Measurements from ENCODE around the gene CRACR2B. TPM values are rescaled to one million over a fixed set of nuclear protein-coding genes. Genes with fewer than 3 reads are reported as not detected.

Gene CRACR2B
- total and polyA plus RNA-seq, 2 experiments from 2014 or later = 2.0 to 2.3 TPM

- H3K4me3 ChIP-seq = no peak overlapping the region
- H3K27me3 ChIP-seq (replicated peaks; ENCODE audit: insufficient read depth) = peaks cover 7% of the 10 kb centered on the region; the same call in 1 of the 2 replicates
- no peak overlapping the region for H2AFZ ChIP-seq
Observed at GRCh38 chr11:829176-829846, 1.6 kb downstream of the CRACR2B start.

GRCh38 chr11:829847-830294, 2.2 kb downstream of the CRACR2B start:
- H3K4me1 ChIP-seq (ENCODE audit: insufficient read depth) = peaks cover 9% of the 10 kb centered on the region; the same call in 1 of the 2 replicates
- H3K4me3 ChIP-seq = peak overlapping the region; percentile 54
- H3K27me3 ChIP-seq (replicated peaks; ENCODE audit: insufficient read depth) = peaks cover 7% of the 10 kb centered on the region; the same call in 1 of the 2 replicates
- no peak overlapping the region for H3K9ac ChIP-seq
- WGBS, 2 experiments (ENCODE audit: low coverage in 1 of 2, low lambda C conversion rate in 2 of 2, missing lambda C conversion rate in 2 of 2) = 3% methylated on average over 16 to 39 of the region's 39 CpGs
- in situ Hi-C loops (cut with MboI) = no loop called here
- H3K9me3 ChIP-seq (ENCODE audit: low read depth) = no peaks in the 10 kb centered on the region
- TF ChIP-seq EZH2phosphoT487 (IDR thresholded peaks at IDR 0.05; ENCODE audit: insufficient read depth, low read depth) (0 out of 2 replicates have a peak, but pooled peaks have one; percentile 36), EZH2 (IDR thresholded peaks at IDR 0.05; ENCODE audit: insufficient read depth, poor library complexity, severe bottlenecking) (peak; percentile 9)
- no peak overlapping the region for H3K27ac ChIP-seq
- peak overlapping the region; percentile 56 for H3K4me2 ChIP-seq (ENCODE audit: unreplicated experiment)
- no peak overlapping the region for H2AFZ ChIP-seq
- H3K9me2 ChIP-seq (ENCODE audit: insufficient read depth) = no peaks in the 10 kb centered on the region
- H3K79me2 ChIP-seq (ENCODE audit: insufficient read depth) = peaks cover 15% of the 10 kb centered on the region
- H3K36me3 ChIP-seq (ENCODE audit: low read depth) = peaks cover 3% of the 10 kb centered on the region; the same call in 1 of the 2 replicates
- no peaks in the 10 kb centered on the region for H3F3A ChIP-seq (ENCODE audit: insufficient read depth)
- peak; percentile 53 for DNase-seq
- no peaks in the 10 kb centered on the region for H4K20me1 ChIP-seq (ENCODE audit: insufficient read depth)

More at GRCh38 chr11:829176-829846, 1.6 kb downstream of the CRACR2B start:
- DNase-seq = no peak
- Histone ChIP-seq H3K4me1 (ENCODE audit: insufficient read depth) (peaks cover 9% of the 10 kb centered on the region; the same call in 1 of the 2 replicates), H3K36me3 (ENCODE audit: low read depth) (peaks cover 3% of the 10 kb centered on the region; the same call in 1 of the 2 replicates), H3K79me2 (ENCODE audit: insufficient read depth) (peaks cover 11% of the 10 kb centered on the region), H3K9me3 (ENCODE audit: low read depth) (no peaks in the 10 kb centered on the region), H3K27ac (no peak overlapping the region), H3K9me2 (ENCODE audit: insufficient read depth) (no peaks in the 10 kb centered on the region), H3K4me2 (ENCODE audit: unreplicated experiment) (no peak overlapping the region), H3F3A (ENCODE audit: insufficient read depth) (no peaks in the 10 kb centered on the region), H3K9ac (no peak overlapping the region), H4K20me1 (ENCODE audit: insufficient read depth) (no peaks in the 10 kb centered on the region)
- TF ChIP-seq EZH2phosphoT487 (IDR thresholded peaks at IDR 0.05; ENCODE audit: insufficient read depth, low read depth) (no peak), EZH2 (IDR thresholded peaks at IDR 0.05; ENCODE audit: insufficient read depth, poor library complexity, severe bottlenecking) (peak; percentile 21)
- 28 to 35% methylated on average over 39 to 40 of the region's 40 CpGs for WGBS, 2 experiments (ENCODE audit: low coverage in 1 of 2, low lambda C conversion rate in 2 of 2, missing lambda C conversion rate in 2 of 2)
- in situ Hi-C loops (cut with MboI) = no loop called here

GRCh38 chr11:830295-831117, 2.8 kb downstream of the CRACR2B start:
- Histone ChIP-seq H3F3A (ENCODE audit: insufficient read depth) (no peaks in the 10 kb centered on the region), H3K4me2 (ENCODE audit: unreplicated experiment) (peak overlapping the region; percentile 67), H3K4me3 (peak overlapping the region; percentile 54), H3K4me1 (ENCODE audit: insufficient read depth) (peaks cover 14% of the 10 kb centered on the region; the same call in 1 of the 2 replicates), H3K27me3 (replicated peaks; ENCODE audit: insufficient read depth) (peaks cover 7% of the 10 kb centered on the region; the same call in 1 of the 2 replicates), H3K36me3 (ENCODE audit: low read depth) (no peaks in the 10 kb centered on the region), H3K27ac (no peak overlapping the region), H3K9me2 (ENCODE audit: insufficient read depth) (no peaks in the 10 kb centered on the region), H3K9ac (no peak overlapping the region), H4K20me1 (ENCODE audit: insufficient read depth) (no peaks in the 10 kb centered on the region), H3K79me2 (ENCODE audit: insufficient read depth) (peaks cover 21% of the 10 kb centered on the region), H3K9me3 (ENCODE audit: low read depth) (no peaks in the 10 kb centered on the region), H2AFZ (peak overlapping the region; percentile 24; the same call in 1 of the 2 replicates)
- TF ChIP-seq EZH2 (IDR thresholded peaks at IDR 0.05; ENCODE audit: insufficient read depth, poor library complexity, severe bottlenecking) = no peak
- no peak for TF ChIP-seq EZH2phosphoT487 (IDR thresholded peaks at IDR 0.05; ENCODE audit: insufficient read depth, low read depth)
- WGBS, 2 experiments (ENCODE audit: low coverage in 1 of 2, low lambda C conversion rate in 2 of 2, missing lambda C conversion rate in 2 of 2) = 5 to 6% methylated on average over 52 to 71 of the region's 78 CpGs
- peak; percentile 85 for DNase-seq
- in situ Hi-C loops (cut with MboI) = no loop called here

GRCh38 chr11:831118-831864, 3.6 kb downstream of the CRACR2B start:
- no peak overlapping the region for H3K27ac ChIP-seq
- TF ChIP-seq EZH2phosphoT487 (IDR thresholded peaks at IDR 0.05; ENCODE audit: insufficient read depth, low read depth) (no peak), EZH2 (IDR thresholded peaks at IDR 0.05; ENCODE audit: insufficient read depth, poor library complexity, severe bottlenecking) (no peak)
- H3K9ac ChIP-seq = no peak overlapping the region
- WGBS, 2 experiments (ENCODE audit: low coverage in 1 of 2, low lambda C conversion rate in 2 of 2, missing lambda C conversion rate in 2 of 2) = 54 to 58% methylated on average over 30 to 31 of the region's 31 CpGs
- no peaks in the 10 kb centered on the region for H3K9me3 ChIP-seq (ENCODE audit: low read depth)
- peak; percentile 77 for DNase-seq
- H4K20me1 ChIP-seq (ENCODE audit: insufficient read depth) = no peaks in the 10 kb centered on the region
- H3K4me1 ChIP-seq (ENCODE audit: insufficient read depth) = peaks cover 14% of the 10 kb centered on the region; the same call in 1 of the 2 replicates
- no peak overlapping the region for H3K4me3 ChIP-seq
- H3K27me3 ChIP-seq (replicated peaks; ENCODE audit: insufficient read depth) = peaks cover 7% of the 10 kb centered on the region; the same call in 1 of the 2 replicates
- peaks cover 29% of the 10 kb centered on the region for H3K79me2 ChIP-seq (ENCODE audit: insufficient read depth)
- H3K4me2 ChIP-seq (ENCODE audit: unreplicated experiment) = no peak overlapping the region
- H3F3A ChIP-seq (ENCODE audit: insufficient read depth) = no peaks in the 10 kb centered on the region
- no peaks in the 10 kb centered on the region for H3K9me2 ChIP-seq (ENCODE audit: insufficient read depth)
- H2AFZ ChIP-seq = no peak overlapping the region
- no peaks in the 10 kb centered on the region for H3K36me3 ChIP-seq (ENCODE audit: low read depth)
- in situ Hi-C loops (cut with MboI) = no loop called here

Measured in GM23248 (cell line).